GM21423 (cell line): ENCODE results near the gene TBX5.
"Not testable (repeated sequence)": the region's sequence is repeated elsewhere in the genome, so short reads cannot be mapped to it uniquely, and the experiment has no call there.

Experiments
- ATAC-seq: cut with Tn5 transposase; IDR thresholded peaks from one replicate; pipeline ENCODE4 v1.9.1; 2021; ENCODE audit warnings: mild to moderate bottlenecking, moderate library complexity; ENCODE audit not compliant: unreplicated experiment

Gene TBX5

GRCh38 chr12:114393569-114393968, 12.4 kb downstream of the TBX5 start:
- ATAC-seq = no peak

- no peak for ATAC-seq
Measured at GRCh38 chr12:114392909-114393308, 13.0 kb downstream of the TBX5 start.

DNA sequence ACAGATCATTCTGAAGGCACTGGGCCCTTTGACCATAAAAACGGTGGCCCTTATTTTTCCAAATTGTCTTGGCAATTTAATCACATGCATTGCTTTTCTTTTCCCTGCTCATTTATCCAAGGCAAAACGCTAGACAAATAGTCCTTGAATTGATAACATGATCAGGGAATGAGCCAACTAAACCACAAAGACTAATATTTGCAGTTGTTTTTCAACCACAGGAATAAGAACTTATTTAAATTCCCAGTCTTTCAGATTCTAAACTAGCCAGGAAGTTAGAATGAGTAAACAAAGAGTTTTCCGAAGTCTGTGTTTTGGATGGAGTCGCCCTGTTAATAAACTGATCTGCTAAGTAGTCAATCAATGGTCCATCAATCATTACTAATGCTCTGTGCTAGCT, 14.9 kb downstream of the TBX5 start:
- ATAC-seq = no peak

DNA sequence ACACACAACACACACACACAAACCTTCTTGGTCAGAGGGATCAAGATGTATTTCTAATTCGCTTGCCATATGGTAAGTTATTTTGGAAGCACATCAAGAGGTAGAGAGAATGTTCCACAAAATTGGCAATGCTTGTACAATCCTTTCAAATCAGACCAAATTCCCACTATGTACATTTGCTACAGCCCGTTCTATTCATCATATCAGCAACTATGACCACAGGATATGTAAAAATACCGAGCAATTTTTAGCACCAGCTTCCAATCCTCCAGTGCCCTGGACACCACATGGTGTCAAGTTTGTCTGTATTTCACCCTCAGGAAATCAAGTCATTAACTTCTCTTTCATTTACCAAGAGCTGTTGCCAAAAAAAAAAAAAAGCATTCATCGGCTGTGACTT, 21.2 kb downstream of the TBX5 start:
- no peak for ATAC-seq

DNA sequence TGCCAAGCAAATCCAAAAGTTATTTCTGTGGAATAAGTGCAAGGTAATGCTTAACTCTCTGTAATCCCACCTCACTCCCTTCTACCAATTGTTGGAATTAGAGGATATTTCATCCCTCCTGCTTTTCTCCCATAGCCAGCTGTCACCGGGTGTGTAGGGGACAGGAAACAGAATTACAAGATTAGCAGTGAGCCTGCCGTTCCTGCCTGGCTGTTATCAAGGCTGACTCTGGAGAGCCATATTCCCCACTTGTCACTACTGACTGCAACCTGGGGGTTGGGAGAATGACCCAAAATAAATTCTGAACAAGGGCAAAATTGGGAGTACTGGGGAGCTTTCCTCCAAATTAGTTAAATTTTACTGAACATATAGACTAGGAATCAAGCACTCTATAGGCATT, 24.8 kb downstream of the TBX5 start:
- no peak for ATAC-seq

GRCh38 chr12:114371733-114372132, 34.2 kb downstream of the TBX5 start:
- ATAC-seq = no peak

DNA sequence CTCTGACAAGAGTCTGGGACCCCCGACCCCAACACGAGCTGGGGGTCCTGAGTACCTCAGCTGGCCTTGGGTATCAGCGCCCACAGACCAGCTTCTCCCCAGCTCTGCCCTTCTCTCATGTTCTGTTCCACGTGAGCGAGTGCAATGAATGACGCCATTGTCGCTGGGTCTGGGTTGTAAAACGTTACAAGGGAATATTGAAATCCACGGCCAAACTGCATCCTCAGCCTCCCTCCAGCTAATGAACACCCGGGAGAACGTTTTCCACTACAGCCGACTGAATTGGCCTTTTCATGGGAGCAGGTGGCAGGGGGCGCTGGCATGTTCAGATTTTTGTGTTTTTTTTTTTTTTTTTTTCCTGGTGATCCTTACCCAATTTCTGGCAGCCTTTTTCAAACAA, 34.7 kb downstream of the TBX5 start:
- ATAC-seq = no peak

DNA sequence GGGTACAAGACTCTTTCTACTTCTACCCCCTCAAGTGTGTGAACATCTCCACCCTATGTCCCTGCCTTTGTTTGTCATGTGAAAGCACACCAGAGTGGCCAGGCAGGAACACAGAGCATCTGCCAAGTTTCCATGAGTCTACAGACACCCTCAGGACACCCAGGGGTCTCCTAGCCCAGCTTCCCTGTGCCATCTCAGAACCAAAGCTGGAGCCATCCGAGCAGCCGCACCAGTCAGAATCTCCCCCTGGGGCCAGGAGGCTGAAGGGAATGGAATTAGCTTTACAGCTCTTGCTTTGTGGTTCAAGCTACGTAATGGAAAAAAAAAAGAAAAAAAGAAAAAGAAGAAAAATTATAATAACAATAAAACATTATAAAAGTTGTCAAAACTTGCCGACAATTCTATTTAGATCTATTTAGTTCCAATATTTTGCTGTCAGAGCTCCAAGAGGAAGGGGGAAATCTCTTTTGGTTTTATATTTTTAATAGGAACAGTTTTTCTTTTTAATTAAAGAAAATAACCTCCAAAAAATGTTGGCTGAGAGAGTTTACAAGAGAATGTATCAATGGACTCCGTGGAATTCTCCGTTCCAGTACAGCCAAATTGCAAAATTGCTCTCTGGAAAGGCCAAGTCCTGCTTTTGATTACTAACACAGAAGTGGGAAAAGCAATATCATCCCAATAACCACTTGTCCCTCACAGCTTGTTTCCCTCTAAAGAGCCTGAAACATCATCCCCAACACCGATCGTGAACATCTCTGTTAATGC, 37.1 kb downstream of the TBX5 start:
- ATAC-seq = no peak

GRCh38 chr12:114361992-114362391, 44.0 kb downstream of the TBX5 start:
- no peak for ATAC-seq

GRCh38 chr12:114361545-114361944, 44.4 kb downstream of the TBX5 start:
- no peak for ATAC-seq

DNA sequence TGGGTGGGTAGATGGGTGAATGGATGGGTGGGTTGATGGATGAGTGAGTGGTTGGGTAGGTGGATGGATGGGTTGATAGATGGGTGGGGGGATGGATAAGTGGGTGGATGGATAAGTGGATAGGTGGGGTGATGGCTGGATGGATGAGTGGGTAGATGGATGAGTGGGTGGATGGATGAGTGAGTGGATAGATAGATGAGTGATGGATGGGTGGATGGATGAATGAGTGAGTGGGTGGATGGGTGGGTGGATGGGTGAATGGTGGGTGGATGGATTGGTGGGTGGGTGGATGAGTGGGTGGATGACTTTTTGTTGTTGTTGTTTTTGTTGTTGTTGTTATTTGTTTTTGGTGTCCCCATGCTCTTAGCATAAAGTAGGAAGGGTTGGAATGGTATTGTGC, 45.5 kb downstream of the TBX5 start:
- ATAC-seq = no peak

DNA sequence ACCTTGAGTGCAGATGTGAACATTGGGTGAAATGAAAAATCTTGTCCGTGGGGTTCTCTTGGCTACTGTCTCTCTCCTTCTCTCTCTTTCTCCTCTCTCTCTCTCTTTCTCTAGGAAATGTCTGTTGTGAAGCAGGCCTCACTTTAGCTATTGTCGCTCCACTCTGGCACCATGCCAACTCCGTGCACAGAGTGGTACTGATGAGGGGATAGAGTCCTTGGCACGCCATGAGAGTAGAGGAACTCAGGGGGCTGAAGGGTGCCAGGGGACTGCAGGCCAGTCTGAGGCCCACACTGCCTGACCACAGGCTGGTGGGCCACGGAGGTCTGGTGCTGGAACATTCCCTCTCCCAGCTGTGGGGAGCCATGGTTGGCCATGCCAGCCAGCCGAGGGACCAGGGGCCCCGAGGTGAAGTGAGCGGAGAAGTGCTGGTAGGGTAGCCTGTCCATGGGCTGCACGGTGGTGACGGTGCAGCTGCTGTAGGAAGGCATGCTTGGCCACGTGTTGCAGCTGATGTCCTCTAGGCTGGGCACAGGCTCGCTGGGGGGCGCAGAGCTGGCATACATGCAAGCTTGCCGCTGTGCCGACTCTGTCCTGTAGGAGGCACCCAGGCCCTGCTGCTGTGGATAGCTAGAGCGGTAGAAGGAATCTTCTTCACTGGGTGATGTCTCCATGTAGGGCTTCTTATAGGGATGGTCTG, 50.4 kb downstream of the TBX5 start:
- ATAC-seq = no peak

GRCh38 chr12:114349239-114349638, 56.7 kb downstream of the TBX5 start:
- ATAC-seq = not testable (repeated sequence)

GRCh38 chr12:114347861-114348260, 58.1 kb downstream of the TBX5 start:
- ATAC-seq = no peak

GRCh38 chr12:114344831-114345230, 61.1 kb downstream of the TBX5 start:
- ATAC-seq = no peak

DNA sequence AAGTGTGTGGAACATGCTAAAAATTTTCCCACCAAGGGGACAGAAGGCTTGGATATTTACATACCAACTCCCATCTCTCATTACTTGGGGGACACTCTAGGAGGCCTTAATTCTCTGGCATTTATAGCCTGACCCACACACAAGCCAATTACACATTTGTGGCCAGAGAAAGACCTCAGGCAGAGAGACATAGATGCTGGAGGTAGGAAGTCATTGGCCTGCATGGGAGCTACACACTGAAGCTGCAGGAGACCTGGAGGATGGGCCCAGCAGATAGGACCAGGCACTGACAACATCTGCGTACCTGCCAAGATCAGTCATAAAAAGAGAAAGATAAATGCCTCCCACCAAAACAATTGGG, 61.7 kb downstream of the TBX5 start:
- ATAC-seq = no peak

DNA sequence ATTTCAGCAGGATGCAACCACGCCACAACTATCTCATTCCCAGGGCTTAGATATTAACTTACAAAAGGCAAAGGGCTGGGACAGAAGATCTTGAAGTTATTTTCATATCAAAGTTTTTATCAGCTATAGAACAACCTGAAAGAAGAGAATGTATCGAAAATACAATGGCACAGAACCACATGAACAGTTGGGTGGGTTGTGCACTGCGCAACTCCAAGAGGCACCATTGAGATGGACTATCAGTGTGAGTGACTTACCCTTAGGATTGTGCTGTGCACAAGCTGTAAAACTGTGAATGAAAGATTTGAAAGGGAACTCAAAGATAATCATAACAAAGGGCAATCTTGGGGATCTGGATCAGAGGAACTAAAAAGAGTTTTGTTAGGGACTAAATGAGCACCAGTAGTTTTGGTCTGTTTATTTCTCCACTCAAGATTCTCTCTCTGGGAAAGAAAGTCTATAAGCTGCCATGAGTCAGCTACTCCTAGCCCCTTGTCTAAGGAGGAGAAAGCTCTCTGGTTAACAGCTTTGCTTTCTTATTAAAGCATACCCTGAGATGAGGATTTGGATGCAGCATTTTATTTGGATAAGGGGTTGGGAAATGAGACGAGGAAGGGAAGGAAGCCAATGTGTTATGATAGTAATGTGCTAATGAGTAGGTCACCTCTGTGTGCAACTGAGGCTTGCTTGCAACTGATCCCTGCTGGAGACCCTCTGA, 62.2 kb downstream of the TBX5 start:
- no peak for ATAC-seq

DNA sequence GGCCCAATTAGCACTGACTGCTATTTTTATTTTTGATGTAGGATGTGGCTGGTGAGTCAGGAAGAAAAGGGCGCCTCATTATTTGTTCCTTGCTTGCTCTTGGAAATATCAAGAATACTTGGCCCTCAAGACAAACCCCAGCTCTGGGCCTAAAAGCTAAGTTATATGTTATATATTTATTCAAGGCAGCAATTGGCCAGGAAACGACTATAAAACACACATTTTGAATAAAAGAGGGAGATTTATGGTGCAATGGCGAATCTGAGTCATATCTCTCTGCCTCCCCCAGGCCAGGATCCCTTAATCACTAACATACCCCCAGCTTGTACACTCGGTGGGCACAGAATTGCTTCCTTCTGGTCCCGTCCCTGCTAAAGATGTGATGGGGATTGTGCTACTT, 63.3 kb downstream of the TBX5 start:
- ATAC-seq = no peak

DNA sequence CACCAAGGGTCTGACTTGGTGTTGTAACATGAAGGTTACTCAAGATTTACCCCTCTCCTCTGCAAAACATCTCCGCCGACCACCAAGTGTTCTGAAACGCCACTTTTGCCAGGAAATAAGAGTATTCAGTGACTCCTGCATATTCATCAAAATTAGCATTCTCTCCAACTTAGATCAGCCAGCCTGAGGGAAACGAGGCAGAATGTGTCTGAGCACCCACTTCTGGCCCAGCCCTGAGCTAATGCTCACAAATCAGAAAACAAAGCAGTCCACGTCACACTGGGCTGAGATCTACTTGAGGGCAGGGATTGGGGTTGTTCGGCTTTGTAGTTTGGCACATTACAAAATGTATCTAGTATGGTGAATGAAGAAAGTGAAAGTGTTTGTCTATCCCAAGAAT, 64.3 kb downstream of the TBX5 start:
- no peak for ATAC-seq

- no peak for ATAC-seq
Measured at GRCh38 chr12:114340231-114340630, 65.7 kb downstream of the TBX5 start.

DNA sequence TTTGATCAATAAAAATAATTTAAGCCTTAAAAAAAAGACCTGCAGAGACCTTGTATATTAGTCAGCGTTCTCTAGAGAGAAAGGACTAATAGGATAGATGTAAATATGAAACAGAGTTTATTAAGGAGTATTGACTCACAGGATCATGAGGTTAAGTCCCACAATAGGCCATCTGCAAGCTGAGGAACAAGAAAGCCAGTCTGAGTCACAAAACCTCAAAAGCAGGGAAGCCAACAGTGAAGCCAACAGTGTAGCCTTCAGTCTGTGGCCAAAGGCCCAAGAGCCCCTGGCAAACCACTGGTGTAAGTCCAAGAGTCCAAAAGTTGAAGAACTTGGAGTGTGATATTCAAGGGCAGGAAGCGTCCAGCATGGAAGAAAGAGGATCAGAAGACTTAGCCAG, 66.3 kb downstream of the TBX5 start:
- ATAC-seq = no peak

DNA sequence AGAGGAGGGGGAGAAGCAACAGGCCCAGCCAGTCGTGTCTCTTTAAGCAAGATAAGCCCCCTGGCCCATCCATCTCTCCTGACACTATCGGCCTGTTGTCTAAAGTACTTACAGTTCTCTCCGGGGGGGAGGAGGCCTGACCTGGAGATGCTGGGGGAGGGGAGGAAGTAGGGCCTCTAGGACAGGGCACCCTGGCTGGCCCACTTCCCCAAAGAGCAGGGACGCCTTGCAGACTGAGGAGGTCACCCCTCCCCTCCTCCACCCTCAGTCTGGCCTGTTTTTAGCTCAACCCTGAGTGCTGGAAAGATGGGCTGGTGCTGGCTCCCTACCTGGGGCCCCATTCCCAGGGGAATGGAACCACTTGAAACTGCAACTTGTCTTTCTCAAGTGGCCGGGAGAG, 70.3 kb downstream of the TBX5 start:
- no peak for ATAC-seq
